HG02610 (cell line): ENCODE measurements around the gene CYTL1.
"Not testable (repeated sequence)": the region's sequence is repeated elsewhere in the genome, so short reads cannot be mapped to it uniquely, and the experiment has no call there.

Experiments used
- ATAC-seq: cut with Tn5 transposase; IDR thresholded peaks from one replicate; pipeline ENCODE4 v1.9.1; 2021; ENCODE audit warnings: mild to moderate bottlenecking, moderate library complexity; ENCODE audit not compliant: unreplicated experiment

CYTL1 gene

GRCh38 chr4:5034206-5034605, 14.9 kb upstream of the CYTL1 start:
- ATAC-seq, result no peak

- ATAC-seq, result no peak
Observed at GRCh38 chr4:5033281-5033841, 14.1 kb upstream of the CYTL1 start.

GRCh38 chr4:5032813-5033212, 13.6 kb upstream of the CYTL1 start:
- no peak for ATAC-seq

DNA sequence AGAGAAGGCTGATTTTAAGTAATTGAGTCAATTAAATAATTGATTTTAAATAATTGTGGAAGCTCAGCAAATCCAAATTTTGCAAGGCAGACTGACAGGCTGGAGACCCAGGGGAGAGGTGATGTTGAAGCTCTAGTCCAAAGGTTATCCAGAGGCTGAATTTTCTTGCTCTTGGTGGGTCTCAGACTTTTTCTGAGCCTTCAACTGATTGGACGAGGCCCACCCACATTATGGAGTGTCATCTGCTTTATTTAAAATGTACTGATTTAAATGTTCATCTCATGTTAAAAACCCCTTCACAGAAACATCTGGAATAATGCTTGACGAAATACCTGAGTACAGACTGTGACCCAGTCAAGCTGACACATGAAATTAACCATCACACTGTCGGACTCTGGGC, 11.7 kb upstream of the CYTL1 start:
- no peak for ATAC-seq

DNA sequence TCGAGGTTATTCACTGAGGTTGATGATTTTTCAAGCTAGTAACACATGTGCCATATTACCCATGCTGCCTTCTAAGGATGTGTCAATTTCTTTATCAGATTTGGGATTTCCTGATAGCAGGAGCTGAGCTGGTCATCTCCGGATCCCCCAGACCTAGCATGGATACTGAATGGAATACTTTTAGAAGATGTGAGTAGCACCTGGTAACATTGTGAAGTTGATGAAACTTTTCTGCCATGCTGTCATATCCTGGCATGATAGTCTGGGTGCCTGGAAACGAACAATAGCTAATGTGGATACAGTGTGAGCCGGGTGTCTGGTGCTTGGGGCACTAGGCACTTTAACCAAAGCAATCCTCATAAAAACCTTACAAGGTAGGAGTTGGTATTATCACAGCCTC, 11.0 kb upstream of the CYTL1 start:
- ATAC-seq, result no peak

- no peak for ATAC-seq
Observed at GRCh38 chr4:5029447-5029846, 10.2 kb upstream of the CYTL1 start.

DNA sequence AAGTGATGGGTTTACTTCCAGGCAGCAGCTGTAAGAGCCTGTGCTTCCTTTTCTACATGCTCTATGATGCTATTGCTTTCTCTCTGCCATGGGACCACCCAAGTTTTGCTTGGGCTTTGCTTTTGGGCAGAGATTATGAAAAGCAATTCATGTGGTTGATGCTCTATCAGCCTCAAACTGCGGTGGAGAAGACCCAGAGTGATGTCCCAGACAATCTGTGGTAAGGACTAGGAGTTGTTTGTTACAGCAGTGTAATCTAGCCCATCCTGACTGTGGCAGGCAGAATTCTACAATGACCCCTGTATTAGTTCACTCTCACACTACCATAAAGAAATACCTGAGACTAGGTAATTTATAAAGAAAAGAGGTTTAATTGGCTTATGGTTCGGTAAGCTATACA, 9.2 kb upstream of the CYTL1 start:
- ATAC-seq, result no peak

- no peak for ATAC-seq
Observed at GRCh38 chr4:5027346-5027745, 8.1 kb upstream of the CYTL1 start.

- no peak for ATAC-seq
Observed at GRCh38 chr4:5026371-5026770, 7.1 kb upstream of the CYTL1 start.

- no peak for ATAC-seq
Observed at GRCh38 chr4:5024673-5025072, 5.4 kb upstream of the CYTL1 start.

DNA sequence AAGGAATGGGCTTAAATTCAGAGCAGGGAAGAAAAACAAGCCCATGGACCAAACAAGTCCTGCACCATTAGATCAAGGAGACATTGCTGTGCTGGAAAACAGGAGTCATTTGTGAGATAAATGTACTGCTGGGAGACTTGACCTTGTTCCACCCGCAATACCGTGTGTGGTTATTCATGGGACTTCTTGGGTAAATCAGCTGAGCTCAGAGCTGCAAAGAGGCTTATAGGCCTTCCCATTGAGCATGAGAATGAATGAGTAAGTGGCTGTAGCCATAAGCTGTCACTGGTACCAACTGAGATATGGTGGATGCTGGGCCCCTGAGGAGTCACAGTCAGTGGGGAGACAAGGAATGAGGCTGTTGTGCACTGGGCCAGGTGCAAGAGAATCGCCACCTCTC, 2.3 kb upstream of the CYTL1 start:
- no peak for ATAC-seq

DNA sequence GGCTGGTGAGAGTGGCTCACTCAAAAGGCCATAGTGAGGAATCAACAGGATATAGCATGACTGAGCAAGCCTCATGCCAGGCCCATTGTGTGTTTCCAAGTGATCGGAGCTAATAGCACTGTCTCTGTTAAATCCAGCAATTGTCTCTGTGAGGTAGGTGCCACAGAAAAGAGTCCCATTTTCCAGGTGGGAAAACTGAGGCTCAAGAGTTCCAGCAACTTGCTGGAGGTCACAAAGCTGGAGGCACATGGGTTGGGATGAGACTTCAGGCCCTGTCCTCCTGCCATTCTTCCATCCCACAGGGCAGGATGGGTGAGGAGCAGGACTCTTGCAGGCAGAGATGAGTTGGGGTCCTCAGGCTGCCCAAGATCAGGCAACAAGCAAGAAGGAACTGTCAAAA, 1.1 kb upstream of the CYTL1 start:
- ATAC-seq, result no peak

DNA sequence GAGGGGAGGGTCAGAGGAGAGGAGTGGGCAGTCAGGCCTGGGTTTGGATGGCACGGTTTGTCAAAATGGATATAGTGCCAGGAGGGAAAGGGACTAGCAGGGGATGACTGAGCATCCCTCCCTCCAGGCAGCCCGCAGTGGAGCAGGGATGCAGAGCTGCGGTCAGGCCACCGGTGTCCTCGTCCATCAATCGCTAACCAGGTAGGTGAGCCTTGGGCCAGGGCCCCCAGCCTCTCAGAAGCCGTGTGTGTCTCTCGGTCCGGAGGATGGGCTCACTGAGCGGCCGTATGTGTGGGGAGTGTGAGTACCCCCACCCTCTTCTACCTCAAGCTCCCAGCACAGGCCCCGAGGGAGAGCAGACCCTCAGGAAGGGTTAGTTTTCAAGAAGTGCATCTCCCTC, 538 bp upstream of the CYTL1 start:
- ATAC-seq, result no peak

- ATAC-seq, result no peak
Observed at GRCh38 chr4:5018603-5019002, 655 bp downstream of the CYTL1 start.

DNA sequence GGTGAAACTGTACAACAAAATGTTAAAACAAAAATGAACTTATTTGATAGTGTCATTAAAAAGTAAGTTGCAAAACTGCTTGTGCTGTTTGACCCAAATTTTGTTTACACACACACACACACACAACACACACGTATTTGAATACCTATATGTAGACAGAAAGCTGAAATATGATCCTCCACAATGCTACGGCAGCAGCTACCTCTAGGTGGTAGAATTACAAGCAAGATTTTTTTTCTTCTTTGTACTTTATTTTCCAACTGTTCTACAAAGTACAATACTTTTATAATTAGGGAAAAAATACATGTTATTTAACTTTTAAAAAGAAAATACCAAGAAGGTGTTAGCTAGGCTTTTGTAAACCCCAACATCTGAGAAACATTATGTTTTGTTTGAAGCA, 1.2 kb downstream of the CYTL1 start:
- no peak for ATAC-seq

GRCh38 chr4:5014007-5014682, 5.1 kb downstream of the CYTL1 start:
- no peak for ATAC-seq

DNA sequence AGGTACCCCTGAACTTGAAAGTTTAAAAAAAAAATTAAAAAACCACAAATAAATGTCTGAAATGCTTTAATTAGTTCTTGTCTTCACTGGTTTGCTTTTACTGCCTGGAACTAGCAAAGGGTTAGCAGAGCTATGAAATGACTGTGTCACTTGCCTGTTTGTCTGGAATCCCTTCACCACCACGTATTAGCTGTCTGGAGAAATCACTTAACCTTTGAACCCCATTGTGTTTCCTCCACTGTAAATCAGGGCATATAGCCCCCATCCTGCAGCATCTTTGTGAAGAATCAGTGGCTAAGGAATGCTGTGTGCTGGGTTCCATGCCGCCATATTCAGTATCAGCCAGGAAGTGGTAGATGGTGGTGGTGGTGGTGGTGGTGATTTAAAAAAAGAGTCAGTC, 6.3 kb downstream of the CYTL1 start:
- no peak for ATAC-seq

DNA sequence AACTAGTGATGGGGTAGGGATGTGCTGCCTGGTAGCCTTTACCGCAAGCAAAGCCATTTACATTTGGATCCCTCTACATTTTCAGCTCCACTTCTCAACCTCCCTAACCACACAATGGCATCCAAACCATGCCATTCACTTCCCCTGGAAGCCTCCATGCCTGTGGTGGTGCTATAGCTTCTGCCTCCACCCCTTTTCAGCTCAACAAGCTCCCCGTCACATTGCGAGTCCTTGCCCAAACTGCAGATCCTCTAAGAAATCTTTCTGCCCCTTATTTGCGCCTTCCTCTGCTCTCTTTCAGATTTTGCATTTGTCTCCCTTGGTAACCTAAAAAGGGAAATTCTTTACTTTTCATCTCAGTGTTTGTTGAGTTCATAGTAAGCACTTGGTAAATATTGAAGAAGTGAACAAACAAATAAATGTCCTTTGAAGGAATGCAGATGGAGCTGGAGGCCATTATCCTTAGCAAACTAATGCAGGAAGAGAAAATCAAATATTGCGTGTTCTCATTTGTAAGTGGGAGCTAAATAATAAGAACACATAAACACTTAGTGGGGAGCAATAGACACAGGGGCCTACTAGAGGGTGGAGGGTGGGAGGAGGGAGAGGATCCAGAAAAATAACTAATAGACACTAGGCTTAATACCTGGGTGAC, 6.9 kb downstream of the CYTL1 start:
- ATAC-seq, result no peak

GRCh38 chr4:5010984-5011383, 8.3 kb downstream of the CYTL1 start:
- ATAC-seq, result no peak

- no peak for ATAC-seq
Observed at GRCh38 chr4:5009796-5010195, 9.5 kb downstream of the CYTL1 start.

DNA sequence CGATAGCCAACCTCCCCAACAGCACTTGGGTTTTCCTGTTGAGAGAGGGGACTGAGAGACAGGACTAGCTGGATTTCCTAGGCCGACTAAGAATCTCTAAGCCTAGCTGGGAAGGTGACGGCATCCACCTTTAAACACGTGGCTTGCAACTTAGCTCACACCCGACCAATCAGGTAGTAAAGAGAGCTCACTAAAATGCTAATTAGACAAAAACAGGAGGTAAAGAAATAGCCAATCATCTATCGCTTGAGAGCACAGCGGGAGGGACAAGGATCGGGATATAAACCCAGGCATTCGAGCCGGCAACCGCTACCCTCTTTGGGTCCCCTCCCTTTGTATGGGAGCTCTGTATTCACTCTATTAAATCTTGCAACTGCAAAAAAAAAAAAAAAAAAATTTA, 12.3 kb downstream of the CYTL1 start:
- ATAC-seq, result not testable (repeated sequence)

GRCh38 chr4:5004496-5004895, 14.8 kb downstream of the CYTL1 start:
- ATAC-seq, result no peak

GRCh38 chr4:5003918-5004317, 15.3 kb downstream of the CYTL1 start:
- no peak for ATAC-seq
